ENCODE measurements around the gene PBX4. TPM values are rescaled to one million over a fixed set of nuclear protein-coding genes. Genes with fewer than 3 reads are reported as not detected.

Gene PBX4
- total RNA-seq, 1 experiment from 2014 or later, result 11.6 TPM

GRCh38 chr19:19550972-19551852, 67.3 kb downstream of the PBX4 start:
- POLR2A ChIA-PET, result no interaction called here
- no peaks in the 10 kb centered on the region for H3K36me3 ChIP-seq (ENCODE audit: control insufficient read depth in 1 of 2, insufficient read depth in 2 of 2, low read length in 2 of 2)
- no peaks in the 10 kb centered on the region for H3K9me2 ChIP-seq (ENCODE audit: insufficient read depth)
- H3K4me3 ChIP-seq (replicated peaks in 1 of 2; ENCODE audit: low read depth in 1 of 2, low read length in 2 of 2), result no peak overlapping the region
- no peaks in the 10 kb centered on the region for H3K4me1 ChIP-seq (ENCODE audit: control insufficient read depth in 1 of 2, insufficient read depth in 2 of 2, low read length in 2 of 2)
- H2AFZ ChIP-seq (ENCODE audit: low read depth, low read length, poor library complexity, severe bottlenecking), result no peak overlapping the region
- H3K4me2 ChIP-seq (ENCODE audit: low read length), result no peak overlapping the region
- no peaks in the 10 kb centered on the region for H3K27me3 ChIP-seq (ENCODE audit: insufficient read depth, low read length)
- TF ChIP-seq EGR1 (IDR thresholded peaks at IDR 0.05; ENCODE audit: low read depth) (no peak), CEBPB (IDR thresholded peaks at IDR 0.05; ENCODE audit: low read depth) (no peak), POLR2A (IDR thresholded peaks at IDR 0.05; ENCODE audit: borderline replicate concordance, extremely low read depth, insufficient read depth, insufficient read length) (no peak)
- no peaks in the 10 kb centered on the region for H3K79me2 ChIP-seq (ENCODE audit: insufficient read depth, low read length)
- H3K9me3 ChIP-seq (ENCODE audit: control insufficient read depth in 1 of 2, insufficient read depth in 1 of 2, low read depth in 1 of 2, low read length in 2 of 2), result no peaks in the 10 kb centered on the region
- no peak overlapping the region for H3K9ac ChIP-seq (ENCODE audit: low read length)
- intact Hi-C loops (cut with micrococcal nuclease), result no loop called here
- DNase-seq (ENCODE audit: low read depth, low spot score) (no peak), ATAC-seq (no peak)
- no peaks in the 10 kb centered on the region for H4K20me1 ChIP-seq (ENCODE audit: insufficient read depth)
- H3K27ac ChIP-seq (ENCODE audit: low read depth, low read length), result no peak overlapping the region; the same call in 1 of the 2 replicates
- RAD21 ChIA-PET (ENCODE audit: low non-redundant PET in 1 of 2, low total read pairs in 2 of 2, uncharacterized antibody in 2 of 2, unreplicated experiment in 2 of 2), result interaction anchor here in 1 of 2 experiments (0.6 kb wide), 1 partner anchor 78 kb away, joined by 3 read pairs; no protein-coding TSS in a partner anchor
- BruUV-seq (replicated peaks), result no TSS peak
- CTCF ChIA-PET, result interaction anchor here (2.3 to 4.9 kb wide), 2 partner anchors 11 to 19 kb away, joined by 14 to 52 read pairs; no protein-coding TSS in a partner anchor

GRCh38 chr19:19550485-19550929, 68.0 kb downstream of the PBX4 start:
- H3K4me3 ChIP-seq (replicated peaks in 1 of 2; ENCODE audit: low read depth in 1 of 2, low read length in 2 of 2), result no peak overlapping the region
- DNase-seq (ENCODE audit: low read depth, low spot score) (no peak), ATAC-seq (no peak)
- H3K27me3 ChIP-seq (ENCODE audit: insufficient read depth, low read length), result no peaks in the 10 kb centered on the region
- H4K20me1 ChIP-seq (ENCODE audit: insufficient read depth), result no peaks in the 10 kb centered on the region
- ChIA-PET RAD21 (ENCODE audit: low non-redundant PET in 1 of 2, low total read pairs in 2 of 2, uncharacterized antibody in 2 of 2, unreplicated experiment in 2 of 2) (no interaction called here), POLR2A (no interaction called here), CTCF (no interaction called here)
- no peaks in the 10 kb centered on the region for H3K36me3 ChIP-seq (ENCODE audit: control insufficient read depth in 1 of 2, insufficient read depth in 2 of 2, low read length in 2 of 2)
- no peak overlapping the region; the same call in 1 of the 2 replicates for H3K27ac ChIP-seq (ENCODE audit: low read depth, low read length)
- H3K4me1 ChIP-seq (ENCODE audit: control insufficient read depth in 1 of 2, insufficient read depth in 2 of 2, low read length in 2 of 2), result no peaks in the 10 kb centered on the region
- no TSS peak for BruUV-seq (replicated peaks)
- no peak overlapping the region for H2AFZ ChIP-seq (ENCODE audit: low read depth, low read length, poor library complexity, severe bottlenecking)
- intact Hi-C loops (cut with micrococcal nuclease), result no loop called here
- no peak overlapping the region for H3K4me2 ChIP-seq (ENCODE audit: low read length)
- TF ChIP-seq SP1 (IDR thresholded peaks at IDR 0.05; ENCODE audit: low read depth) (no peak), POLR2A (IDR thresholded peaks at IDR 0.05; ENCODE audit: borderline replicate concordance, extremely low read depth, insufficient read depth, insufficient read length) (no peak), JUND (IDR thresholded peaks at IDR 0.05) (no peak), SIN3A (IDR thresholded peaks at IDR 0.05; ENCODE audit: low read depth) (no peak), ZBTB33 (IDR thresholded peaks at IDR 0.05; ENCODE audit: extremely low read depth, insufficient replicate concordance, low read length) (no peak), ELF1 (IDR thresholded peaks at IDR 0.05; ENCODE audit: borderline replicate concordance, low read depth) (no peak), SRF (IDR thresholded peaks at IDR 0.05; ENCODE audit: low read depth) (no peak)
- H3K79me2 ChIP-seq (ENCODE audit: insufficient read depth, low read length), result no peaks in the 10 kb centered on the region
- no peaks in the 10 kb centered on the region for H3K9me2 ChIP-seq (ENCODE audit: insufficient read depth)
- no peak overlapping the region for H3K9ac ChIP-seq (ENCODE audit: low read length)
- no peaks in the 10 kb centered on the region for H3K9me3 ChIP-seq (ENCODE audit: control insufficient read depth in 1 of 2, insufficient read depth in 1 of 2, low read depth in 1 of 2, low read length in 2 of 2)
